WI38 (cell line): ENCODE results near the gene RWDD1.
A peak's percentile ranks its signal among the peaks of the same experiment; 100 is the strongest.

Source experiments
- H3K4me3 ChIP-seq: 2 replicates; pipeline ENCODE4 v1.5.1; 2011; ENCODE audit warnings: low read depth, mild to moderate bottlenecking, control low read depth, low read length
- CTCF ChIP-seq: IDR thresholded peaks from 2 replicates; pipeline ENCODE4 v1.5.1; 2012; ENCODE audit warnings: low read depth, mild to moderate bottlenecking, control low read depth, low read length

RWDD1 gene

GRCh38 chr6:116615937-116616736, 44.8 kb downstream of the RWDD1 start, which contains the start of gene RSPH4A:
Gene RSPH4A (plus strand): TSS chr6:116616479. CDS start chr6:116616624, 145 bp downstream.
- H3K4me3 ChIP-seq, result peak within 1 kb of the TSS; percentile 70

GRCh38 chr6:116616737-116617053, 45.4 kb downstream of the RWDD1 start:
- peak overlapping the region; percentile 70 for H3K4me3 ChIP-seq
- TF ChIP-seq CTCF, result no peak

More at GRCh38 chr6:116615937-116616736, 44.8 kb downstream of the RWDD1 start, which contains the start of gene RSPH4A:
- no peak for TF ChIP-seq CTCF

- no peak overlapping the region for H3K4me3 ChIP-seq
- no peak for TF ChIP-seq CTCF
Measured at GRCh38 chr6:116624036-116624805, 52.9 kb downstream of the RWDD1 start.

- H3K4me3 ChIP-seq, result no peak overlapping the region
- TF ChIP-seq CTCF, result no peak
Measured at GRCh38 chr6:116625872-116626271, 54.6 kb downstream of the RWDD1 start.

- no peak for TF ChIP-seq CTCF
- no peak overlapping the region for H3K4me3 ChIP-seq
Measured at GRCh38 chr6:116629563-116629981, 58.3 kb downstream of the RWDD1 start.

GRCh38 chr6:116631379-116631990, 60.2 kb downstream of the RWDD1 start:
- H3K4me3 ChIP-seq, result no peak overlapping the region
- no peak for TF ChIP-seq CTCF
